Smooth muscle cell (in vitro differentiated cells): Measurements from ENCODE around the gene SHKBP1. TPM values are rescaled to one million over a fixed set of nuclear protein-coding genes. Genes with fewer than 3 reads are reported as not detected.
A peak's percentile ranks its signal among the peaks of the same experiment; 100 is the strongest.

ENCODE experiments used
- DNase-seq: peaks from one replicate; lab custom pipeline; 2025; ENCODE audit not compliant: unreplicated experiment; lab: John Stamatoyannopoulos, UW
- H2AFZ ChIP-seq: fragments of 200-600 bp; sonication (generic); 2 replicates; pipeline ENCODE4 v1.6.0; 2016; ENCODE audit warnings: antibody characterized with exemption, low read depth, mild to moderate bottlenecking
- H3F3A ChIP-seq: fragments of 200-600 bp; sonication (generic); 2 replicates; pipeline ENCODE4 v1.6.0; 2017; ENCODE audit warnings: antibody characterized with exemption, low read depth
- H3K27ac ChIP-seq: fragments of 200-600 bp; sonication (generic); 2 replicates; pipeline ENCODE4 v1.5.1; 2016; ENCODE audit warnings: low read depth, mild to moderate bottlenecking
- H3K27me3 ChIP-seq: fragments of 200-600 bp; sonication (generic); 2 replicates; pipeline ENCODE4 v1.6.1; 2016; ENCODE audit warnings: low read depth, mild to moderate bottlenecking
- H3K36me3 ChIP-seq: fragments of 200-600 bp; sonication (generic); 2 replicates; pipeline ENCODE4 v1.5.1; 2016; ENCODE audit warnings: low read depth
- H3K4me1 ChIP-seq: fragments of 200-600 bp; sonication (generic); 2 replicates; pipeline ENCODE4 v1.5.1; 2016; ENCODE audit warnings: low read depth
- H3K4me2 ChIP-seq: fragments of 200-600 bp; sonication (generic); 2 replicates; pipeline ENCODE4 v1.6.0; 2016; ENCODE audit warnings: mild to moderate bottlenecking
- H3K4me3 ChIP-seq: fragments of 200-600 bp; sonication (generic); 2 replicates; pipeline ENCODE4 v1.5.1; 2016; ENCODE audit warnings: mild to moderate bottlenecking
- H3K79me2 ChIP-seq: fragments of 200-600 bp; sonication (generic); 2 replicates; pipeline ENCODE4 v1.6.0; 2016; ENCODE audit warnings: low read depth, mild to moderate bottlenecking
- H3K9ac ChIP-seq: fragments of 200-600 bp; sonication (generic); 2 replicates; pipeline ENCODE4 v1.6.0; 2016; ENCODE audit warnings: low read depth
- H3K9me3 ChIP-seq: fragments of 200-600 bp; sonication (generic); replicated peaks from 2 replicates; pipeline ENCODE4 v1.5.1; 2016; ENCODE audit warnings: low read depth
- H4K20me1 ChIP-seq: fragments of 200-600 bp; sonication (generic); 2 replicates; pipeline ENCODE4 v1.6.0; 2016; ENCODE audit warnings: low read depth
- CTCF ChIP-seq: fragments of 200-600 bp; sonication (generic); IDR thresholded peaks from 2 replicates; pipeline ENCODE4 v1.5.1; 2017; ENCODE audit warnings: borderline replicate concordance, mild to moderate bottlenecking, antibody characterized with exemption; ENCODE audit not compliant: insufficient read depth, poor library complexity, severe bottlenecking
- WGBS: methylation state at CpG from one replicate; pipeline ENCODE4 v1.1.7; 2016; ENCODE audit warnings: low lambda C conversion rate; 5-methylcytosine and 5-hydroxymethylcytosine counted together
- polyA plus RNA-seq: library from polyadenylated mRNA; unstranded; fragments of >200 nt; fragmentation: Nextera tagmentation; extraction: Ambion mirVana; gene quantifications from 2 replicates; pipeline ENCODE4 v1.2.1, GENCODE V29; 2016
- total RNA-seq: library from RNA; depleted of rRNA; stranded (reverse); fragments of >200 nt; gene quantifications from 2 replicates; pipeline ENCODE4 v1.2.3, GENCODE V29; 2014

The SHKBP1 gene
- total RNA-seq (38.8 and 40.9 TPM in 2 replicates), polyA plus RNA-seq (90.8 and 102 TPM in 2 replicates)

- Histone ChIP-seq H4K20me1 (no peaks in the 10 kb centered on the region), H3K27ac (no peak within 1 kb of the TSS), H3K36me3 (no peaks in the 10 kb centered on the region), H3K9me3 (no peaks in the 10 kb centered on the region), H3K4me1 (no peaks in the 10 kb centered on the region), H2AFZ (peak within 1 kb of the TSS; percentile 86), H3K27me3 (no peaks in the 10 kb centered on the region), H3F3A (no peaks in the 10 kb centered on the region), H3K9ac (peak within 1 kb of the TSS; percentile 31), H3K4me3 (peak within 1 kb of the TSS; percentile 87), H3K4me2 (peak within 1 kb of the TSS; percentile 85), H3K79me2 (no peaks in the 10 kb centered on the region)
- WGBS, result under 1% methylated on average over 43 of the region's 55 CpGs
- TF ChIP-seq CTCF, result no peak
- peak; percentile 70 for DNase-seq
These were observed at the start of gene SHKBP1 for GRCh38 chr19:40576585-40577451. SHKBP1 (plus strand) TSS chr19:40576873; CDS start chr19:40576900, 27 bp downstream.

DNA sequence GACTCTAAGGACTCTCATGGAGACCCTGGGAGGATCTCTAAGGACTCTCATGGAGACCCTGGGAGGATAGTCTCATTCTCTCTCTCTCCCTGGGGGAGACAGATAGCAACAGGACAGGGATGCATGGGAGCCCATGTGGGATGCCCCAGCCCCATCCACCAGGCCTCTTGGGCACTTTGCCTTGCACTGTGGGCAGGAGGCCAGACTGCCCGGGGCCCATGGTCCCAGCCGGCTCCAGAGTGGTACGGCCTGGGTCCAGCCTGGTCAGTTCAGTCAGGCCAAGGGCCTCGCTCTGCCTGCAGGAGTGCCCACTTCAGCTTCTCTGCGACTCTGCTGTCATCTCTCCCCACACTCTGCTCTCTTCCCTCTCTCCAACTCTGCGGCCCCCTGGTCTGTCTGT lies 48.6 kb upstream of the SHKBP1 start:
- Histone ChIP-seq H3K4me2 (no peak overlapping the region), H3K27me3 (no peaks in the 10 kb centered on the region), H3K4me1 (no peaks in the 10 kb centered on the region), H3K36me3 (no peaks in the 10 kb centered on the region), H3K79me2 (no peaks in the 10 kb centered on the region), H3F3A (no peaks in the 10 kb centered on the region), H4K20me1 (no peaks in the 10 kb centered on the region), H2AFZ (peak overlapping the region; percentile 37), H3K9ac (no peak overlapping the region), H3K9me3 (no peaks in the 10 kb centered on the region), H3K4me3 (no peak overlapping the region), H3K27ac (no peak overlapping the region)
- TF ChIP-seq CTCF, result no peak
- DNase-seq, result no peak
- 95% methylated on average over 6 of the region's 6 CpGs for WGBS

GRCh38 chr19:40528533-40529092 lies 48.1 kb upstream of the SHKBP1 start:
- Histone ChIP-seq H3K36me3 (no peaks in the 10 kb centered on the region), H3K9me3 (no peaks in the 10 kb centered on the region), H2AFZ (peak overlapping the region; percentile 37), H3K4me1 (no peaks in the 10 kb centered on the region), H3K27ac (no peak overlapping the region), H4K20me1 (no peaks in the 10 kb centered on the region), H3K4me2 (no peak overlapping the region), H3K27me3 (no peaks in the 10 kb centered on the region), H3K9ac (no peak overlapping the region), H3K79me2 (no peaks in the 10 kb centered on the region), H3K4me3 (no peak overlapping the region), H3F3A (no peaks in the 10 kb centered on the region)
- DNase-seq, result no peak
- 69% methylated on average over 13 of the region's 14 CpGs for WGBS
- TF ChIP-seq CTCF, result no peak
